HEK293T (cell line): Measurements from ENCODE around the gene MICAL2.

Source experiments
- CTCF ChIA-PET: fragments of 350-600 bp; formaldehyde crosslinking; extraction: SDS; loops from one replicate; lab custom pipeline; 2021; ENCODE audit warnings: antibody characterized with exemption, inconsistent platforms; lab: Yijun Ruan, JAX
- POLR2A ChIA-PET: fragments of 350-600 bp; formaldehyde crosslinking; extraction: SDS; loops from one replicate; lab custom pipeline; 2020; ENCODE audit warnings: antibody characterized with exemption, inconsistent platforms; lab: Yijun Ruan, JAX
- DNase-seq: peaks from one replicate; pipeline ENCODE4 v3.0.0; 2012; ENCODE audit warnings: mixed read lengths; ENCODE audit errors: extremely low spot score
- ARNT ChIP-seq: fragments of 450-650 bp; IDR thresholded peaks from 2 replicates; pipeline ENCODE4 v1.6.1; 2017; ENCODE audit warnings: mild to moderate bottlenecking
- BHLHE40 ChIP-seq: fragments of 450-650 bp; IDR thresholded peaks from 2 replicates; pipeline ENCODE4 v1.6.1; 2016; ENCODE audit warnings: mild to moderate bottlenecking, moderate library complexity, borderline replicate concordance
- CTBP1 ChIP-seq: fragments of 450-650 bp; IDR thresholded peaks from 2 replicates; pipeline ENCODE4 v1.6.1; 2016; ENCODE audit warnings: borderline replicate concordance
- ELF4 ChIP-seq: fragments of 450-650 bp; IDR thresholded peaks from 2 replicates; pipeline ENCODE4 v1.6.1; 2017; ENCODE audit warnings: antibody characterized with exemption
- FOXA1 ChIP-seq: fragments of 450-650 bp; IDR thresholded peaks from 2 replicates; pipeline ENCODE4 v1.6.1; 2016; ENCODE audit warnings: mild to moderate bottlenecking
- FOXK2 ChIP-seq: fragments of 450-650 bp; IDR thresholded peaks from 2 replicates; pipeline ENCODE4 v1.6.1; 2016; ENCODE audit warnings: mild to moderate bottlenecking
- FOXM1 ChIP-seq: fragments of 450-650 bp; IDR thresholded peaks from 2 replicates; pipeline ENCODE4 v1.6.1; 2017; ENCODE audit warnings: mild to moderate bottlenecking, borderline replicate concordance
- HDGF ChIP-seq: fragments of 450-650 bp; IDR thresholded peaks from 2 replicates; pipeline ENCODE4 v1.6.1; 2017; ENCODE audit warnings: antibody characterized with exemption, borderline replicate concordance
- L3MBTL2 ChIP-seq: fragments of 450-650 bp; conservative IDR thresholded peaks from 2 replicates; pipeline ENCODE4 v1.6.1; 2016; ENCODE audit warnings: mild to moderate bottlenecking
- LEF1 ChIP-seq: fragments of 450-650 bp; IDR thresholded peaks from 2 replicates; pipeline ENCODE4 v1.6.1; 2017; ENCODE audit warnings: mild to moderate bottlenecking, borderline replicate concordance
- NFRKB ChIP-seq: fragments of 450-650 bp; IDR thresholded peaks from 2 replicates; pipeline ENCODE4 v1.6.1; 2016; ENCODE audit warnings: mild to moderate bottlenecking, moderate library complexity
- PKNOX1 ChIP-seq: fragments of 450-650 bp; IDR thresholded peaks from 2 replicates; pipeline ENCODE4 v1.6.1; 2016
- SP1 ChIP-seq: fragments of 450-650 bp; IDR thresholded peaks from 2 replicates; pipeline ENCODE4 v1.6.1; 2017
- SUZ12 ChIP-seq: fragments of 450-650 bp; IDR thresholded peaks from 2 replicates; pipeline ENCODE4 v1.6.1; 2016; ENCODE audit warnings: mild to moderate bottlenecking
- TARDBP ChIP-seq: fragments of 450-650 bp; IDR thresholded peaks from 2 replicates; pipeline ENCODE4 v1.6.1; 2016
- ZNF384 ChIP-seq: fragments of 450-650 bp; IDR thresholded peaks from 2 replicates; pipeline ENCODE4 v1.6.1; 2016

Gene MICAL2

GRCh38 chr11:12280199-12280837 is 169.9 kb downstream of the MICAL2 start:
- ChIA-PET POLR2A (no interaction called here), CTCF (interaction anchor here (1.2 to 4.8 kb wide), 3 partner anchors 9 to 234 kb away, joined by 3 to 37 read pairs (median 3); no protein-coding TSS in a partner anchor)
- TF ChIP-seq TARDBP: no peak
- no peak for TF ChIP-seq SP1
- TF ChIP-seq PKNOX1: no peak
- no peak for TF ChIP-seq HDGF
- TF ChIP-seq FOXA1: no peak
- no peak for TF ChIP-seq SUZ12
- no peak for TF ChIP-seq BHLHE40
- no peak for TF ChIP-seq ZNF384
- TF ChIP-seq L3MBTL2: no peak
- no peak for TF ChIP-seq LEF1
- TF ChIP-seq FOXK2: no peak
- TF ChIP-seq NFRKB: no peak
- TF ChIP-seq ELF4: no peak
- no peak for DNase-seq

GRCh38 chr11:12280838-12281565 is 170.6 kb downstream of the MICAL2 start:
- DNase-seq: no peak
- CTCF ChIA-PET: interaction anchor here (0.6 to 4.8 kb wide), 10 partner anchors 8 to 261 kb away, joined by 3 to 37 read pairs (median 3); no protein-coding TSS in a partner anchor
- TF ChIP-seq FOXK2 (no peak), FOXA1 (no peak), PKNOX1 (no peak), HDGF (no peak), SUZ12 (no peak), L3MBTL2 (no peak), ARNT (no peak), TARDBP (no peak), SP1 (no peak), BHLHE40 (no peak), CTBP1 (no peak), FOXM1 (no peak), ZNF384 (no peak), LEF1 (no peak), ELF4 (no peak)
- POLR2A ChIA-PET: no interaction called here

- peak; percentile 89 for DNase-seq
- POLR2A ChIA-PET: interaction anchor here (0.6 kb wide), 1 partner anchor 215 kb away, joined by 3 read pairs; no protein-coding TSS in a partner anchor
- CTCF ChIA-PET: interaction anchor here (0.6 to 4.8 kb wide), 10 partner anchors 9 to 272 kb away, joined by 3 to 37 read pairs (median 3); no protein-coding TSS in a partner anchor
- no peak for TF ChIP-seq TARDBP
- TF ChIP-seq HDGF: no peak
- no peak for TF ChIP-seq BHLHE40
- no peak for TF ChIP-seq SUZ12
- no peak for TF ChIP-seq ARNT
- TF ChIP-seq ZNF384: no peak
- no peak for TF ChIP-seq L3MBTL2
- TF ChIP-seq FOXM1: no peak
- no peak for TF ChIP-seq FOXK2
- no peak for TF ChIP-seq FOXA1
- TF ChIP-seq NFRKB: no peak
- no peak for TF ChIP-seq PKNOX1
- no peak for TF ChIP-seq LEF1
- no peak for TF ChIP-seq SP1
- TF ChIP-seq ELF4: no peak
- TF ChIP-seq CTBP1: no peak
Measured at GRCh38 chr11:12281571-12282478, 171.4 kb downstream of the MICAL2 start.

- DNase-seq: no peak
- POLR2A ChIA-PET: no interaction called here
- CTCF ChIA-PET: interaction anchor here (0.7 to 4.8 kb wide), 4 partner anchors 48 to 237 kb away, joined by 3 to 37 read pairs (median 4); no protein-coding TSS in a partner anchor
- TF ChIP-seq PKNOX1 (no peak), NFRKB (no peak), FOXK2 (no peak), ELF4 (no peak), L3MBTL2 (no peak)
Measured at GRCh38 chr11:12282676-12283075, 172.3 kb downstream of the MICAL2 start.
